Left renal pelvis (tissue), 4 donors: ENCODE measurements around the gene ANKRD9. TPM values are rescaled to one million over a fixed set of nuclear protein-coding genes. Genes with fewer than 3 reads are reported as not detected.

ENCODE experiments used
- DNase-seq, 4 donors: peaks; one replicate each; pipeline ENCODE4 v3.0.0-alpha.2; 2013; ENCODE audit warnings: low read depth in 4 of 4, low spot score in 3 of 4
- polyA plus RNA-seq, 4 donors: library from polyadenylated mRNA; unstranded; fragments of 120-200 nt; gene quantifications; one replicate each; pipeline ENCODE4 v1.2.1, GENCODE V29; 2013; ENCODE audit not compliant: insufficient read length in 4 of 4

Gene ANKRD9
- polyA plus RNA-seq, 4 donors = 4.2 to 7.7 (median 5.9) TPM

GRCh38 chr14:102499401-102500157 lies 10.0 kb downstream of the ANKRD9 start:
- DNase-seq = no peak

- no peak for DNase-seq
Observed at GRCh38 chr14:102498678-102499265, 10.8 kb downstream of the ANKRD9 start.

DNA sequence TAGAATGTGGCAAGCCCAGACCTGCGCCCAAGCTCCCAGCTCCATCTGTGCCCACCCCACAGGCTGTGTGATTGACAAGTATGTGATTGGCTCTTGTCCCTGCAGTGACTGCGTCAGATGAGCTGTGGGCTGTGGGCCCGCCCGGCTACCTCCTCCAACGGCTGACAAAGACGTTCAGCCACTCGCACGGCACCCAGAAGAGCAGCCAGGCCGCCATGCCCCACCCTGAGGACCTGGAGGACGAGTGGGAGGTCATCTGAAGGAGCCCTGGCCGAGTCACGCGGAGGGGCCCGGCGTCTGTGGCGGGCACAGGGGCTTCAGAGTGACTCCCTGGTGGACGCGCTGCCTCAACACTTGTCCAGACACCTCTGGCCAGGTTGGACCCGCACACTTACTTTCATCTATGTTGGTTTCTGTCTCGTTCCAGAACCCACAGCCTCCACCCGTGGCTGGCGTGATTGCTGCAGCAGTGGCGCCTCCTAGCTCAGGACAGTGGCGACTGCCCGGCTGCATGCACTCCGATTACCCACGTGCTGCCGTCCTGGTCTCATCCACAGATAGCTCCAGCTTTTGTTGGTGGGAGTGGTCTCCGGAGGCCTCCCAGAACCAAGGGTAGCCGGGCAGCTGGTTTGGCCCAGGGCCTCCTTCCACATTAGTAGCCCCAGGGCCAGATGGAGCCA lies 11.4 kb downstream of the ANKRD9 start:
- DNase-seq = no peak

GRCh38 chr14:102496958-102497744 lies 12.4 kb downstream of the ANKRD9 start:
- no peak for DNase-seq

DNA sequence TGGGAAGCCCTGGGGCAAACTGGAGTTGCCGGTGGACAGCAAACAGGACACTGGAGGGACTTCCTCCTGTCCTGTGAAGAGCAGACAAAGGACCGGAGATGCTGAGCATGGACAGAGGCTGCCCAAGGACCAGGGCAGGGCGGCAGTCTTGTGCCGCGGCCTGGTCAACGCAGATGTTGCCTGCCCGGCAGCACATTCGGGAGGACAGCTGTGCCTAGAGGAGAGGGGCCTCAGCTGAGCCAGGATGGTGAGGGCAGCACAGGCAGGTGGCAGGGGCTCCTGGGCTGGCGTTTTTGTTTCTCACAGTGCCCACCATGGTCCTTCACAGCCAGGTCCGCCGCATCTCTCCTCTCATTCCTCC lies 13.3 kb downstream of the ANKRD9 start:
- no peak for DNase-seq

- DNase-seq = no peak
Observed at GRCh38 chr14:102495491-102496330, 13.9 kb downstream of the ANKRD9 start.

- no peak for DNase-seq
Observed at GRCh38 chr14:102493585-102493984, 16.0 kb downstream of the ANKRD9 start.

DNA sequence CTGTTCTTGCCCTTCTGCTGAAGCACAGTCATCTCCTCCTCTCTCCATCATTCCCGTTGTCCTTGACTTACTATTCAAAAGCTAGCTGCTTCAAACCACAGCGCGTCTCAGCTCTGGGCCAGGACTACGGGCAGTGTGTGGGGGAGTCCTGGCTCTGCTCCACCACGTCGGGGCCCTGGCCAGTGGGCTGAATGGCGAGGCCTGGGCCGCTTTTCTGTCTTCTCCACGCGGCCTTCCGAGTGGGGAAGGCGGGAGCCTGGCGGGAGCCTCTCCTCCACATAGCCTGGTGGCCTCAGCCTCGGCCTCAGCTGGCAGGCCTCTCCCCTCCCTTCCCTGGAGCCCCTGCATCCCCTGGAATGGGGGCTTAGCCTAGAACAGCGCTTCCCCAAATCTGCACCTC lies 16.5 kb downstream of the ANKRD9 start:
- no peak for DNase-seq

- no peak for DNase-seq
Observed at GRCh38 chr14:102492531-102492910, 17.1 kb downstream of the ANKRD9 start.

GRCh38 chr14:102491786-102492530 lies 17.6 kb downstream of the ANKRD9 start:
- no peak for DNase-seq

GRCh38 chr14:102491366-102491765 lies 18.2 kb downstream of the ANKRD9 start:
- no peak for DNase-seq

DNA sequence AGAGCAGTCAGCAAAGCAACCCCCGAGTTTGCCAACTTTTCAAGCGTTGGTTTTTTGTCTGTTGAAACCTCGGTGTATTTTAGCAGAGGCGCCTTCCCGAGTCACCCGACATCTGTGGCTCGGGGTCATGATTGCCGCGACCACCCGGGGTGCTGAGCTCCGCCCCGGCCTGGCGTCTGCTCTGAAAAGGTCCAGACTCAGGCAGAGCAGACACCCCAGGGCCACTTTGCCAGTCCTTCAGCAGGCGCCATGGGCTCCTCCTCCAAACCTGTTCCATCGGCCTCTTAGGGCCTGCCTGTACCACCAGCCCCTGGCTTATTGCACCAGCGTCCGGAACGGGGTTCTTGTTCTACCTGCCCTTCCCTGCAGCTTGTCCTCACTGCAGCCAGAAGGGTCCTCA lies 19.1 kb downstream of the ANKRD9 start:
- DNase-seq = no peak

DNA sequence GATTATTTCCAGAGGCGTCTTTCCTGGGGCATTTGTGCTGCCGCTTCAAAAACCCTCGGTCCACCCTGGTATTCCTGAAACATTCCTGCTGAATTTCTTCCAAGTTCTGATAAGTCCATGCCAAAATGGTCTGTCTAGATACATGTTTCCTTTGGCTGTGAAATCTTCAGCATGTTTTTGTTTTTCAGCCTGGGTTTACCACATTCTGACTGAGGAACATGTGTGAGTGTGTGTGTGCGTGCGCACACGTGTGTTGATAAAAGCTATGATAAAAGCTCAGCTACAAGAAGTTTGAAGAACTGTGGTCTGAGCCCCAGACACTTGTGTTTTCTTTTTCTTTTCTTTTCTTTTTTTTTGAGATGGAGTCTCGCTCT lies 22.4 kb downstream of the ANKRD9 start:
- DNase-seq = no peak

- no peak for DNase-seq
Observed at GRCh38 chr14:102486513-102487203, 22.9 kb downstream of the ANKRD9 start.

GRCh38 chr14:102485693-102486512 lies 23.7 kb downstream of the ANKRD9 start:
- no peak for DNase-seq

DNA sequence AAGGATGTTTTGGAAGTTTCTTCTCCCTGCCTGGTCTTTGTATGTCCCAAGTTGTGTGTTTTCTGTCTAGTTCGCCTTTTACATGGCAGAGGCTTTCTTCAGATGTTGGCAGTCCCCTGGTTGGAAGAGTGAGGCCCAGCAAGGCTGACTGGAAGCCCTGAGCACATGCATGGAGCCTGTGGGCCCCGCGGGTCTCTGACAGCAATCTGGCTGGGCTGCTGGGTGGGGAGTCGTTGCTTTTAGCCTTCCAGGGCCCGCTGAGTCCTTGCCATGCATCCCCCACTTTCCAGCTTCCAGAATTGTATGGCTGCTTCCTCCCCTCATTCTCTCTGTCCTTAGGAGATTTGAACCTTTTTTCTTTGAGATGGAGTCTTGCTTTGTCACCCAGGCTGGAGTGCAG lies 25.3 kb downstream of the ANKRD9 start:
- DNase-seq = no peak

- no peak for DNase-seq
Observed at GRCh38 chr14:102481791-102482238, 27.8 kb downstream of the ANKRD9 start.

DNA sequence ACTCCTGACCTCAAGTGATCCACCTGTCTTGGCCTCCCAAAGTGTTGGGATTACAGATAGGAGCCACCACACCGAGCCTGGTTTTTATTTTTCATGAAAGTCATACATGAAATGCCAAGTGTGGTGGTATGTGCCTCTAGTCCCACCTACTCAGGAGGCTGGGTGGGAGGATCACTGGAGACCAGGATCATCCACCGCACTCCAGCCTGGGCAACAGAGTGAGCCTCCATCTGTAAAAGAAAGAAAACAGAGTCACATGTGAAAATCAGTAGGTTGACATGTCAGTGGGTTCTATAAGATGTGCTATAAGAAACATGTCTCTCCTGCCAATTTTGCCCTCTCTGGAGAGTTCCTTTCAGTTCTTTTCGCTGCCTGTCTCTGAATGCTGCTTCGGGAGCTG lies 28.2 kb downstream of the ANKRD9 start:
- no peak for DNase-seq
